Loucy (cell line): Measurements from ENCODE around the gene USP7.
"Not testable (repeated sequence)": the region's sequence is repeated elsewhere in the genome, so short reads cannot be mapped to it uniquely, and the experiment has no call there.

Experiments
- H2AFZ ChIP-seq: fragments of 200-600 bp; sonication (generic); 2 replicates; pipeline ENCODE4 v1.6.0; 2016; ENCODE audit warnings: antibody characterized with exemption, mild to moderate bottlenecking, low read length, moderate library complexity
- H3F3A ChIP-seq: fragments of 200-600 bp; 2 replicates; pipeline ENCODE4 v1.6.0; 2016; ENCODE audit warnings: antibody characterized with exemption, low read depth, mild to moderate bottlenecking
- H3K27me3 ChIP-seq: fragments of 200-600 bp; sonication (generic); 2 replicates; pipeline ENCODE4 v1.6.1; 2014; ENCODE audit warnings: low read length, mild to moderate bottlenecking; ENCODE audit not compliant: insufficient read depth, poor library complexity, severe bottlenecking
- H3K36me3 ChIP-seq: fragments of 200-600 bp; sonication (generic); 2 replicates; pipeline ENCODE4 v1.6.1; 2016; ENCODE audit warnings: low read length; ENCODE audit not compliant: insufficient read depth
- H3K4me1 ChIP-seq: fragments of 200-600 bp; sonication (generic); 2 replicates; pipeline ENCODE4 v1.5.1; 2014; ENCODE audit warnings: low read length, mild to moderate bottlenecking; ENCODE audit not compliant: insufficient read depth, poor library complexity, severe bottlenecking
- H3K4me2 ChIP-seq: fragments of 200-600 bp; sonication (generic); 2 replicates; pipeline ENCODE4 v1.6.0; 2014; ENCODE audit warnings: antibody characterized with exemption, low read length, low read depth, mild to moderate bottlenecking; ENCODE audit not compliant: poor library complexity, severe bottlenecking
- H3K4me3 ChIP-seq: fragments of 200-600 bp; sonication (generic); 2 replicates; pipeline ENCODE4 v1.5.1; 2014; ENCODE audit warnings: low read length, mild to moderate bottlenecking, mixed read lengths; ENCODE audit not compliant: poor library complexity, severe bottlenecking
- H3K79me2 ChIP-seq: fragments of 200-600 bp; sonication (generic); 2 replicates; pipeline ENCODE4 v1.6.1; 2014; ENCODE audit warnings: low read length; ENCODE audit not compliant: insufficient read depth
- H3K9ac ChIP-seq: fragments of 200-600 bp; sonication (generic); 2 replicates; pipeline ENCODE4 v1.6.0; 2014; ENCODE audit warnings: mild to moderate bottlenecking, low read depth, low read length, moderate library complexity; ENCODE audit not compliant: poor library complexity, severe bottlenecking
- H3K9me2 ChIP-seq: fragments of 200-600 bp; sonication (generic); replicated peaks from 2 replicates; pipeline ENCODE4 v1.6.1; 2016; ENCODE audit warnings: low read depth, low read length, mixed read lengths
- H3K9me3 ChIP-seq: fragments of 200-600 bp; sonication (generic); 2 replicates; pipeline ENCODE4 v1.6.1; 2014; ENCODE audit warnings: mild to moderate bottlenecking, antibody characterized with exemption, low read length, low read depth; ENCODE audit not compliant: insufficient read depth
- H4K20me1 ChIP-seq: fragments of 200-600 bp; sonication (generic); 2 replicates; pipeline ENCODE4 v1.6.0; 2014; ENCODE audit warnings: antibody characterized with exemption, low read length, mild to moderate bottlenecking; ENCODE audit not compliant: insufficient read depth, poor library complexity, severe bottlenecking
- CTCF ChIP-seq: fragments of 200-600 bp; sonication (generic); conservative IDR thresholded peaks from 2 replicates; pipeline ENCODE4 v1.5.1; 2014; ENCODE audit warnings: mild to moderate bottlenecking, antibody characterized with exemption, low read length
- EZH2phosphoT487 ChIP-seq: fragments of 200-600 bp; IDR thresholded peaks from 2 replicates; pipeline ENCODE4 v1.6.1; 2018; ENCODE audit warnings: antibody characterized with exemption, mild to moderate bottlenecking, moderate library complexity, borderline replicate concordance

USP7 gene

GRCh38 chr16:8920645-8921346 lies 42.9 kb downstream of the USP7 start:
- Histone ChIP-seq H3K4me2 (no peak overlapping the region), H3K27me3 (no peaks in the 10 kb centered on the region), H3K79me2 (peaks cover 3% of the 10 kb centered on the region; the same call in 1 of the 2 replicates), H3K36me3 (peaks cover 67% of the 10 kb centered on the region; the same call in 1 of the 2 replicates), H4K20me1 (peaks cover 12% of the 10 kb centered on the region), H3K9me2 (no peaks in the 10 kb centered on the region), H3F3A (no peaks in the 10 kb centered on the region), H2AFZ (no peak overlapping the region), H3K4me3 (no peak overlapping the region), H3K9me3 (no peaks in the 10 kb centered on the region), H3K4me1 (no peaks in the 10 kb centered on the region), H3K9ac (no peak overlapping the region)
- TF ChIP-seq CTCF (no peak), EZH2phosphoT487 (no peak)

GRCh38 chr16:8919934-8920462 lies 43.7 kb downstream of the USP7 start:
- H3K4me3 ChIP-seq = no peak overlapping the region
- no peaks in the 10 kb centered on the region for H3K9me3 ChIP-seq
- no peak overlapping the region for H2AFZ ChIP-seq
- no peak for TF ChIP-seq EZH2phosphoT487
- H3F3A ChIP-seq = no peaks in the 10 kb centered on the region
- peaks cover 75% of the 10 kb centered on the region; the same call in 1 of the 2 replicates for H3K36me3 ChIP-seq
- peaks cover 12% of the 10 kb centered on the region for H4K20me1 ChIP-seq
- no peaks in the 10 kb centered on the region for H3K9me2 ChIP-seq
- H3K4me1 ChIP-seq = no peaks in the 10 kb centered on the region
- H3K27me3 ChIP-seq = no peaks in the 10 kb centered on the region
- no peak overlapping the region for H3K9ac ChIP-seq
- no peak overlapping the region for H3K4me2 ChIP-seq
- no peaks in the 10 kb centered on the region; the same call in 1 of the 2 replicates for H3K79me2 ChIP-seq

- H2AFZ ChIP-seq = no peak overlapping the region
- no peak overlapping the region for H3K9ac ChIP-seq
- no peaks in the 10 kb centered on the region for H3K4me1 ChIP-seq
- no peaks in the 10 kb centered on the region for H3K9me3 ChIP-seq
- no peaks in the 10 kb centered on the region; the same call in 1 of the 2 replicates for H3K79me2 ChIP-seq
- H3K36me3 ChIP-seq = peaks cover 81% of the 10 kb centered on the region; the same call in 1 of the 2 replicates
- H4K20me1 ChIP-seq = peaks cover 10% of the 10 kb centered on the region
- no peak overlapping the region for H3K4me2 ChIP-seq
- no peak overlapping the region for H3K4me3 ChIP-seq
- H3F3A ChIP-seq = no peaks in the 10 kb centered on the region
- no peaks in the 10 kb centered on the region for H3K27me3 ChIP-seq
- H3K9me2 ChIP-seq = no peaks in the 10 kb centered on the region
- TF ChIP-seq CTCF = no peak
- TF ChIP-seq EZH2phosphoT487 = no peak
These were observed 44.4 kb downstream of the USP7 start for GRCh38 chr16:8919089-8919933.

- not testable (repeated sequence) for H3K27me3 ChIP-seq, H3K9ac ChIP-seq, H2AFZ ChIP-seq, H3K4me1 ChIP-seq, H3K9me2 ChIP-seq, H3K4me2 ChIP-seq, H3K9me3 ChIP-seq, H3F3A ChIP-seq, H3K79me2 ChIP-seq, H3K4me3 ChIP-seq, H4K20me1 ChIP-seq
- peaks cover 84% of the 10 kb centered on the region; the same call in 1 of the 2 replicates for H3K36me3 ChIP-seq
These were observed 46.4 kb downstream of the USP7 start for GRCh38 chr16:8917336-8917735.
